G401.6 (cell line): Measurements from ENCODE around the gene EVPL.
"Not testable (repeated sequence)": the region's sequence is repeated elsewhere in the genome, so short reads cannot be mapped to it uniquely, and the experiment has no call there.

Experiments used
- FAIRE-seq: peaks from 2 replicates; lab custom pipeline; 2012; peaks lifted over from hg19 to GRCh38; lab: Jason Lieb, UNC

Gene EVPL

DNA sequence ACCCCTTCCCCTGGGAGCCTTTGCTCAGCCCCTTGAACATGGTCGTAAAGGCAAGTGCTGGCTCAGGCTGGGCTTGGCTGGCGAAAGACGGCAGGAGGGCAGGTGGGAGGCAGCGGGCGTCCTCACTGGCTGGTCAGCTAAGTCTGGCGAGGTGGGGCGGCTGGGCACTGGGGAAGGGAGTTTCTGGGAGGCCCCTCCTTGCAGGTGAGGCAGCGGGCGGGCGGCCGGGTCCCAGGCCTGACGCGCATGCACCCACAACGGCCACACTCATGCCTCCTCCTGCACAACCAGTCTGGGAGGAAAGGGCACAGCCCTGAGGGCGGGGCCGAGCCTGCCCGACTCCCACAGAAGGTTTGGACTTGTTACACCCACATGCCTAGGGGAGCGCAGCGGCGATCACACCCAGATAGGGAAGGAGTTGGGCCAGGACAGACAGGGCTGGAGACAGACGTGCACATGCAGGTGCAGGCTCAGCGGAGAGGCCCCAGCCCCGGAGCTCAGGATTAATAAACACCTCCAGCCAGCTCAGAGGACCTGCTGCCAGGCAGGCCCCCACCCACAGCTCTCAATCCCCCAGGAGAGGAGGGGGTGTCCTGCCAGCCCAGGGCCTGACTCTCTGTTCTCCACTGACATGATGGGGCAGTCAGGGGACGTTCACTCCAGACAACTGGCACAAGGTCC, at the start of gene EVPL:
EVPL (minus strand) TSS at position 148 of the 681 bp plus-strand sequence; CDS start at position 40, 108 bp downstream.
- FAIRE-seq: no peak

DNA sequence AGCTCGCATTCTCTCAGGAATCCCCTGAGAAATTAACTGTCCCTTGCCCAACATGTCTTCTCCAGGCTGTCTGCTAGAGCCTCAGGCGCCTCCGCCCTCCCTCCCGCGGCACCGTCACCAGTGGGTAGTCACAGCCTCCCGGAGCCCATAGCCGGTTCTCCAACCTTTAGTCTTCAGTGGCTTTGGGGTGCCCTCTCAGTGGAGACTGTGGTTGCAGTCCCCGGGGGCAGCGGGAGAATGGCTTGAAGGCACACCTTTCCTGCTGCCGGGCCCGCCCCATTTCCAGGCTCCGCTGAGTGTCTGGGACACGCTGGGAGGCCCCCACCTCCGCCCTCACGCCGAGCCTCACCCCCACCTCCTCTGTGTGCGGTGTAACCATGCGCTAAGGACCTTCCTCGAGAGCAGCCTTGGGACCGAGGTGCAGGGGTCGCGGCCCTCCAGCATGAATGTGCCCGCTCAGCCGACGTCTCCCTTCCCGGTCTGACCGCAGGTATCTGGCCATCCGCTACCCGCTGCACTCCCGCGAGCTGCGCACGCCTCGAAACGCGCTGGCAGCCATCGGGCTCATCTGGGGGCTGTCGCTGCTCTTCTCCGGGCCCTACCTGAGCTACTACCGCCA, 49.1 kb upstream of the EVPL start:
- no peak for FAIRE-seq

DNA sequence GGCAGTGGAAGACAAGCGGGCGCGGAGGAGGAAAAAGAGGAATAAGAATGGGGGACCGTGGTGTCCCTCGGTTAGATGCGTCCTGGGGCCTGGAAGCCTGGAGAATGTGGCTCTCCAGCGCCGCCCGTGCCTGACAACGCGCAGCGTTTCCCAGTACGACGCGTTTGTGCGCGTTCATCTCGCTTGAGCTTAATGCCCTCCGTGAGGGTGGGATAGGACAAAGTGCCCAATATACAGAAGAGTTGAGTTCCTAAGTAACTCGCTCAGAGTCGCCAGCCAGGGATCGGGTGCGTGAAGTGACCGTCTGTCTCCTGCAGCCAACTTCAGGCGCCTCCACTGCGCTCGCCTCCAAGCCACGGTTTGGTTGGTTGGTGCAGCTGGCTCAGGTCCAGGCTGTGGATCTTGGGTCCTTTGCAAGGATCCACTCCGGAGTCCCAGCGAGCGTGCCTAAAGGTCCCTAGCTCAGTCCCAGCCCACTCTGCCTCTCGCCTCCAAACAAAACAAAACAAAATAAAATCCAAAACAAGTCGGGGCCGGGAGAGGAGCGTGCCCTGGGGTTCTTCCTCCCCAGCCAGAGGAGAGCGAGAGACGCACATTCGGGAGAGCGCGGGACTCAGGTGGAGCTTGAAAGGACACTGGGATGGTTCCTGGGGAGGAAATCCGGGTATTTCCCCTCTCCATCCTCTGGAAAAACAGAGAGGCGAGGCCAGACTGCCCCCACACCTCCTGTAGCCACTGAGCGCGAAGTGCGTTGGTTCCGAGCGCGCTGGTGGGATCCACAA, 48.4 kb upstream of the EVPL start:
- FAIRE-seq: no peak

DNA sequence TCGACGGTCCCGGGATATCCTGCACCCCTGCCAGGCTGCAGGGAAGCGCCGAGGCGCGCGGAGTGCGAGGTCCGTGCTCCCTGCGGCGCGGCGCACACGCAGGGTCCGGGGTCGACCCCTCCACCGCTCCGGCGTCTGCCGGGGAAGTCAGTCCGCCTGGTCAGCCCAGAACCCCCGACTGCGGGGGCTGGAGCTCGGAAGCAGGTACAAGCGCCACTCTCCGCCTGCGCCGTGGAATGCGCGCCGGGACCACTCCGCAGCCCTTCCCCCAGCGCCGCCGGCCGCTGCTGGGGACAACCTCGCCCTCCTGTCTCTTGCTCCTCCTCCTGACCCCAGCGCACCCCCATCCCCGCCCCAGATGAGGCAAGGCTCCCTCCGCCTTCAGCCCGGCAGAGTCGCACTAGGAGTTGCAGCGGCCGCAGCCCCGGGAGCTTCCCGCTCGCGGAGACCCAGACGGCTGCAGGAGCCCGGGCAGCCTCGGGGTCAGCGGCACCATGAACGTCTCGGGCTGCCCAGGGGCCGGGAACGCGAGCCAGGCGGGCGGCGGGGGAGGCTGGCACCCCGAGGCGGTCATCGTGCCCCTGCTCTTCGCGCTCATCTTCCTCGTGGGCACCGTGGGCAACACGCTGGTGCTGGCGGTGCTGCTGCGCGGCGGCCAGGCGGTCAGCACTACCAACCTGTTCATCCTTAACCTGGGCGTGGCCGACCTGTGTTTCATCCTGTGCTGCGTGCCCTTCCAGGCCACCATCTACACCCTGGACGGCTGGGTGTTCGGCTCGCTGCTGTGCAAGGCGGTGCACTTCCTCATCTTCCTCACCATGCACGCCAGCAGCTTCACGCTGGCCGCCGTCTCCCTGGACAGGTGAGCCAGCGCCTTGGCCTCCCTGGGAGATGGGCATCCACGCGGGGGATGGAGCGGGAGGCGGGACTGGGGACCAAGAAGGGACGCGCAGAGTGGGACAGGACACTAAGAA, 47.6 kb upstream of the EVPL start, which contains the start of gene GALR2:
GALR2 (plus strand) TSS at position 392 of the 974 bp plus-strand sequence; CDS start at position 495, 103 bp downstream.
- no peak for FAIRE-seq

DNA sequence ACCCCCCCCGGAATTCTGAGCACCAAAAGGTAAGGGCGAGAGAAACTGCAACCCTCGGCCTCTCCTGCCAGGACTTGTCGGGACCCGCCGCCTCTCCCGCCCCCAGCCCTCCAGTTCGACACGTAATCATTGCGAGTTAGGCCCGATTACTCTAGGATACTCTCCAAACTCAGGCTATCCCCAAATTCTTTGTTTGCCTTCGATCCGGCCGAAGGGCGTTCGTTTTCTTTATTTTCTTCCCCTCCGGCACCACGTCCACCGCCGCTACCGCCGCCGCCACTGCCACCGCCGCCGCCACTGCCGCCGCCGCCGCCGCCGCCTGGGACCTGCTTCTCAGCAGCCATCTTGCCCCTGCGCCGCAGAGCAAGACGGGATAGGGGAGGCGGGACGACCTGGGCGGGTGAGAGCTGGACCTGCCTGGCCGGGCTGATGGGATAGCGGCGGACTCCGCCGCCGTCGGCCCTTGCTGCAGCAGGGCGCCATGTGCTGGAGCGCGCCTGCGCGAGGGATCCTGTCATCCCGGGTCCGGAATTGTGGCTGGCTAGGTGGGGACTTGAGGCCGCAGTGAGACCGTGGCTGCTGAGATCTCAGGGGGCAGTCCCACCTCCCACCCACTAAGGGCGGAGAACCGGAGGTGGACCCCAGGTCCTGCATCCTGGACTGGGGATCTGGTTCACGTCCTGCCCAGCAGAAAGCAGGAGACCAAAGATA, 45.2 kb upstream of the EVPL start, which contains the start of gene SRP68:
SRP68 (minus strand) TSS at position 370 of the 711 bp plus-strand sequence; CDS start at position 344, 26 bp downstream.
- FAIRE-seq: peak; percentile 61

DNA sequence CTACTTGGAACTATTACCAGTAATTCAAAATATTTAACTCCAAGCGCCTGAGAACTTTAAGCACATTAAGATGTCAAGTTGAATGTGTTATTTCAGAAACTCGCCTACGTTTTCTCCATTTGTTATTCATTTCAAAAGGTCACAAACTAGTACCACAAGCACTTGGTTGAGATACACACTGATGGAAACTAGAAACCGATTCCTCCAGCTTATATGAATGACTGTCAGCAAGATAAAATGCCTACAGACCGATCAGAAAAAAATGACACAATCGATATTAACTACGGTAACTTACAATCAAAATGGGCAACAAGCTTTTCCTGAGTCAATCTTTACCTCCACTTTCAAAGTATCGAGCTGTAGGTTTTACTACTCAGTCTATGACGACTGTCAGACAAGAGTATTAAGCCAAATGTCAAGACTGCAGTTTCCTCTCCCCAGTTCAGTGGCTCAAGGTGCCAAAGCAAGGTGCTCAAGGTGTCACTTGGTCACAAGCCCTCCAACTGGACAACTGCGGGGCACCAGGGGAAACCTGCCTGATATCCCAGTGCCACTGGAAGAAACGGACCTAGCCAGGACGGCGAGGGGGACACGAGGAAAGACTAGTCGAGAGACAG, 44.5 kb upstream of the EVPL start:
- no peak for FAIRE-seq

DNA sequence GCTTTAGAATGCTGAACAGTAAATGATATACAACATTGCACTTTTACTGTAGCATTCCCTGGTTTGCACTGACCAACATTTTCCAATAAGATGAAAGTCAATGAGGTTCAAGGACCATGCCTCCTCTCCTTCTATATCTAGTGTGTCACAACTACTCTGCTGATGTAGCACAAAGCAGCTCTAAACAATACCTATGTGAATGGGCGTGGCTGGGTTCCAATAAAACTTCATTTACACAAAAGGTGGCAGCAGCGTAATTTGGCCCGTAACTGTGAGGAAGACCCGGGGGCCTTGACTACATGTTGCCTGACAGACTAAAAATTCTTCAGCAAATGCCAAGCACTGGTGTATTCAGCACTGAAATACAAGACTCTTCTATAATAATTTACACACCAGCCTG, 38.7 kb upstream of the EVPL start:
- FAIRE-seq: no peak

DNA sequence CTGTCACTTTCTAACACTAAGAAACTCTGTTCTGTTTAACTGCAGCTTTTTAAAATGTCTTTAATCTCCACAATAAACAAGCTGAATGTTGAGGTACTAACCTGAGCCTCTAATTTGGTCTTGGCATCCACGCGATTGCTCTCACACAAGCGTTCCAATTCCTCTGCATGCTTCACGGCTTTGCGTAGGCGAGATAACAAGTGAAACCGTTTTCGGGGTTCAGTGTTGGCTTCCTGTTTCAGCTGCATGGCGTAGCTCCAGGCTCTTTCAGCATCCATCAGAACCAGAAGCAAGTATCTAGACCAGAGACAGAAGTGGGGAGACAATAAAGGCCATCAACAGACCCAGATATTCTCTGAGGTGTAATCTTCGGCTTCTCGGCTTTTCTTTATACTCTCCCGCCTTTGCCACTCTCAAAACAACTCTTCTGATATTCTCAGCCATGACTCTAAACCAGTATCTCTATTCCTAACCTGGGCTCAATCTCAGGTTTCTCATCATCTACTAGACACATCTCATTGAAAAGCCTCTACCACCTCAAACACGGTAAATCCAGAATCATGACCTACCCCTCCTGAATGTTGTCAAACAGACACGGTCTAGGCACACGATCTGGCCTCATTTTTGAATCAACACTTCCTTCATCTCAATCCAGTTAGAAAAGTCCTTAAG, 36.9 kb upstream of the EVPL start:
- FAIRE-seq: no peak

DNA sequence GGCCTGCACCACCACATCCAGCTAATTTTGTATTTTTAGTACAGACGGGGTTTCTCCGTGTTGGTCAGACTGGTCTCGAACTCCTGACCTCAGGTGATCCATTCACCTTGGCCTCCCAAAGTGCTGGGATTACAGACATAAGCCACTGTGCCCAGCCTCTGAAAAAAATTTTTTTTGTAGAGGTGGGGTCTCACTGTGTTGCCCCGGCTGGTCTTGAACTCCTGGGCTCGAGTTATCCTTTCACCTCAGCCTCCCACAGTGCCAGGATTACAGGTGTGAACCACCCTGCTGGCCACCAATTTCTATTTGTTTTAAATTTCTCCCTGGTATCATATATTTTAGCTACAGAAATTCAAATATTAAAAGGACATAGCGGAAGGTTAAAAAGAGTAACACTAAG, 31.2 kb upstream of the EVPL start:
- FAIRE-seq: not testable (repeated sequence)

DNA sequence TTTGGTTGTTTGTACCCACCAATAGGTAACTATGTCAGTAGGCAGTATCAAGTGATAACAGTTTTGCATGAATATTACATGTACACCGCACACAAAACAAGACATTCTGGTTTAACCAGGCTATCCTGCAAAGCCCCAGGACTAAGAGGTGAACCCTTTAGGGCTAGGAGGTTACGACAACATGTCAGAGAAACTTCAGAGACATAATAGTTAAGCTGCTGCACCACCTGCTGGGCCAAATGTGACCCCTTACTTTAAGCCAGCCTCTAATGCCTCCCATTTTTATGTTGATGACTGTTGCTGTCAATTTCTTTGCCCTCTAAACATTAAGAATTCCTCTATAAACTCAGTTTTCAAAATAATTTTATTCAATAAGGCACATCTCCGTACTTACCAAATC, 29.8 kb upstream of the EVPL start:
- no peak for FAIRE-seq

DNA sequence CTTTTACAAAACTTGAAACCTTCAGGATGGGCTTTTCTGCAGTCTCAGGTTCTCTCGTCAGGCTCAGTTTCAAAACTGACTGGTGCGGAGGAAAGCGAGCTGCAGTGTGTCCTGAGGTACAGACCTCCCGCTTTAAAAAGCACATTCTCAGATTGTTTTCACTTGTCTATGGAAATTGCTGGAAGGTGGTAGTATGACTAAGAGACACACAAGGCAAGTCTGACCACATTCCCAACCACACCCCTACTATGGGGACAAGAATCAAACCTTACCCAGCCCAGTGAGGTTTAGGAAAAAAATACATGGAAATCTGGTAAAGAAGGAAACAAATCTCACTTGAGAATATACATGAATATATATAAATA, 27.0 kb upstream of the EVPL start:
- FAIRE-seq: no peak

DNA sequence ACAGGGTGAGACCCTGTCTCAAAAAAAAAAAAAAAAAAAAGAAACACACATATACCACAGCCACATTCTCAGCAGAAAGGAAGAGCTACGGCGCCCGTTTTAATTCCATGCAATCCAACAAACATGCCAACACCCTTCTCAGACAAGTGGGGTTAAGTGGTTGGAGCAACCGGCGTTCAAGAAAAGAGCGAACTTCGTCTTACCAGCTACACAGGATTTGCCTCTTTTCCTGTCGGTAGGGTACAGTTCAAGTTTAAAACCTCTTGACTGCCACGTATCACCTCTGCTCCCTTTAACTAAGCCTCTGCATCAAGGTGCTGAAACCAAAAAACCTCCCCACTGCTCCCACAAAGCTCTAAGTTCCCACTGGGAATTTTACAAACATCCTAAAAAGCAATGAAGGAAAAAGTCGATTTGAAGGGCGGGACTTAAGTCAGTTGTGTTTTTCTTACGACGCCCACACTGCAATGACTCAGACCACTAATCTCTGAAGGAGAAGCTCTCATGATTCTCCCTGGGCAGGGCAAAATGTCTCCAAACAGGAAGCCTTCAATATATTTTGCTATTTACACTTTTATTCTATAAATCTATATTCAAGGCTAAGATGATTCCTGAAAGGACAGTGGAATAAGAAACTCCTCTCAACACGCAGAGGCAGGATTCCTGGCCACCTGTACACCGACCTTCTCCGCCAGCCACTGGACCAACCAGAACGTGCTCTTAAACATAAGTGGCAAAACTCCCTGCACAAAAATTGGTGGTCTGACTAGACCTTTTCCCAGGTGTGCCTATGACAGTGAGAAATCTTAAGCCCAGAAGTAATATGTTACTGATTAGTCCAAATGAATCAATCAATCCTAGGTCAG, 26.4 kb upstream of the EVPL start:
- FAIRE-seq: no peak

DNA sequence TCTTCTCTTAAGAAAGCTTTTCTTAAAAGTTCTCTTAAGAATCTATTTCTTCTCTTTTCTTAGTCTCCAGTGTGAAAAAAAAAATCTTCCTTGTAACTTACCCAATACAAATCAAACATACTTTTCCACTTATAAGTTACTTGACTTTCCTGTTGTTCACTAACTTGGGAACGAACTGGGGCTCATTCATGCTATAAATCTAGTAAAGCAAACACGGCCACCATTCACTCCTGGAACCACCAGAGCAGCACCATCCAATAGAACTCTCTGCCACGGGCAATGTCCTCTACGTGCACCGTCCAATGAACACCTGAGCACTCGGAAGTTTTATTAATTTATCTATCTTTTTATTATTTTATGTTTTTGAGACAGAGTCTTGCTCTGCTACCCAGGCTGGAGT, 24.5 kb upstream of the EVPL start:
- FAIRE-seq: no peak

DNA sequence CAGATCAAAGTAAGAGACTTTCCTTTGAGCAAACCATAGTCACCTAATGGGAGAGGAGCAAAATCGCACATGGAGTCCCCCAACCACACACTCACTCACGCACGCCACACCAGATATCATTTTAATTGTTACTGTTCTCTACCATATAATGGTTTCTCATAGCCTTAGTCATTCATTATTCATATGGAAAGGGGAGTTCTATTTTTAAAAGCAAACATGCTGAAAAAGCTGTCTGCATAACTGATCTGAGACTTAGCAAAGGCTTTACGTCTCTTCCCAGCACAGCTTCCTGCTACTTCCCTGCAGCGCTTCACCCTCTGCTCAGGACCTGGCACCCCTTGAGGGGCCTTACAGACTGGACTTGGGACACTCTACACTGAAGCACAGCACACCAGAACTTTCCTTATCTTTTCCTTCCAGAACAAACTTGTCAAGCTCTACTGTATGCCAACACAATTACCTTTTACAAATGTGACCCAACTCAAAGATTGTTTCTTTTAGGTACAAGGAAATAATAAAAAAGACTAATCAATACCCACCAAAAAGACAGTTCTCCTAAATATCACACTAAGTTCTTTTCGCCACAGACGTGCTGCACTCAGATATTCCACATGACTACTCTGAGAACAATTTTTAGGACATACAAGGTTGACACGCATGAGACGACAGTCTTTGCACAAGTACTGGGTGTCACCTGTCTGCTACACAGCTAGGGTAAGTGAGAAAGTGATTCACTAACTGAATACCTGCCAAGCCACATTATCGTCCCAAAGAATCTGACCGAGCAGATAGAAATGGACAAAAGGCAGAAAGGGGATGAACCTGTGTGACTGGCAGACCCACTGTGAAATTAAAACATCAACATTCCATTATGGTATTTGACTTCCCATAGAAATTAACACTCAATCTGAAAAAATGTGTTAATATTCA, 23.7 kb upstream of the EVPL start:
- no peak for FAIRE-seq

DNA sequence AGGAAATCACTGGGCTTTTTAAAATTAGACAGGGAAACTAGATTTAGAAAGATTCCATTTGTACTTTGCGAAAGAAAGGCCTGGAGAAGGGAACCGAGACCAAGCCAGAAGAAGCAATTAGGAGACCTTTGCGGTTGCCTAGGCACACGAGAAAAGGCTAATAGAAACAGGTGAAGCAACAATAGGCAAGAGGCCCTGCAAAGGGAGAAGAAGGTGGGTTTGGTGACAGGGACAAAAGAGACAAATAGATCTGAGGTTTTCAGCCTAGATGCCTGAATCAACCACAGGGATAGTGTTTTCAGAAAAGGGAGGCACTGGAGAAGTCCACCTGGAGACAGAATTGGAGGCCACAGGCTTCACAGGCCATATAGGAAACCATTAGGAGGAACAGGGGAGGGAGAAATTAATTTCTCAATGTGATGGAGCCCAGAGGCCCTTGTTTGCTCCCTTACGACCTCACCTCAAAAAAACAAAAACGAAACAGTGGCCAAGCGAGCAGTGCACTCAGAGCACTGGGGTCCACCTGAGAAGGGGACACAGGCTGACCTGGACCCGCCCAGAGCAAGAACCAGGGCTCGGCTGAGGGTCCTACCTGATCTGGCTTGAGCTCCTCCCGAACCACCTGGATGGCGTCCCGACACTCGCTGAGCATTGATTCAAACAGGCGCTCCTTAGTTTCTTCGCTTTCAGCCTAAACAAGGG, 22.9 kb upstream of the EVPL start:
- FAIRE-seq: no peak

DNA sequence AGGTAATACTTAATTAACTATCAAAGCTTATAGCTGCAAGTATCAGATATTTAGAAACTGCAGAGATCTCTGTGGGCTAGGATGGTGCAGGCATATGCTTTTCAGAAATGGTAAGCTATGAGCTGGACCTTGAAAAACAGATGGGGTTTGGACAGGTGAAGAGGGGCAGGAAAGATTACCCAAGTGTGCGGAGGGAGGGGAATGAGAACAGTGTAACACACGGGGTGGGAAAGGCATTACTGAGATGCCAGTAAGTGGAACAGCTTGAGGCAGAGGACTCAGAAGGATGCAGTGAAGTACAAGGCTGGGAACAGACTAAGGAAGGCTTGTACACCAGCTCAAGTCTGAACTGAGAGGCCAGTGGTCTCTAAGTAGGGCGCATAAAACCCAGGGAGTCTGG, 22.1 kb upstream of the EVPL start:
- FAIRE-seq: no peak

DNA sequence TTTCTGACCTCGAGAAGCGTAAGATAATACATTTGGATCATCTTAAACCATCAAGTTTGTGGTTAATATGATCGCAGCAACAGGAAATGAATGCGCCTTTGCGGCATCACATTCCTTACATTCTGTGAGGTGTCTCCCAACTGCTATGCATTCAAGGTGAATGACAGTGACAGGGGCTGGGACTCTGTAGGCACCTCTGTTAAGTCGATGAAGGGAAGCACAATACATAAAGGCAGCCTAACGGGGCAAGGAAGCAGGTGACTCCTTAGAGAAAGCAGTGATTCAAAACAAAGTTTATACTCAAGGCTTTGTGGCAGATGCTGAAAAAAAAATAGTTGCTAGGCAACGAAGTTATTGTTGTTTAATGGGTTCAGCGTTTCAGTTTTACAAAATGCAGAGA, 21.6 kb upstream of the EVPL start:
- no peak for FAIRE-seq
